Measurements from ENCODE around the gene AHRR.

AHRR gene

GRCh38 chr5:432928-433791 lies 111.6 kb downstream of the AHRR start:
- TF ChIP-seq POLR2AphosphoS5 (IDR thresholded peaks at IDR 0.05; ENCODE audit: low read depth, low read length) (no peak), TAF1 (IDR thresholded peaks at IDR 0.05; ENCODE audit: borderline replicate concordance, insufficient read depth, low read length) (no peak), FOXP2 (optimal IDR thresholded peaks at IDR 0.05; ENCODE audit: borderline replicate concordance, extremely low read depth, extremely low read length, insufficient read depth) (no peak), SIN3A (IDR thresholded peaks at IDR 0.05; ENCODE audit: borderline replicate concordance, insufficient read depth, low read length) (no peak)
- TF ChIP-seq, protein P1, sequence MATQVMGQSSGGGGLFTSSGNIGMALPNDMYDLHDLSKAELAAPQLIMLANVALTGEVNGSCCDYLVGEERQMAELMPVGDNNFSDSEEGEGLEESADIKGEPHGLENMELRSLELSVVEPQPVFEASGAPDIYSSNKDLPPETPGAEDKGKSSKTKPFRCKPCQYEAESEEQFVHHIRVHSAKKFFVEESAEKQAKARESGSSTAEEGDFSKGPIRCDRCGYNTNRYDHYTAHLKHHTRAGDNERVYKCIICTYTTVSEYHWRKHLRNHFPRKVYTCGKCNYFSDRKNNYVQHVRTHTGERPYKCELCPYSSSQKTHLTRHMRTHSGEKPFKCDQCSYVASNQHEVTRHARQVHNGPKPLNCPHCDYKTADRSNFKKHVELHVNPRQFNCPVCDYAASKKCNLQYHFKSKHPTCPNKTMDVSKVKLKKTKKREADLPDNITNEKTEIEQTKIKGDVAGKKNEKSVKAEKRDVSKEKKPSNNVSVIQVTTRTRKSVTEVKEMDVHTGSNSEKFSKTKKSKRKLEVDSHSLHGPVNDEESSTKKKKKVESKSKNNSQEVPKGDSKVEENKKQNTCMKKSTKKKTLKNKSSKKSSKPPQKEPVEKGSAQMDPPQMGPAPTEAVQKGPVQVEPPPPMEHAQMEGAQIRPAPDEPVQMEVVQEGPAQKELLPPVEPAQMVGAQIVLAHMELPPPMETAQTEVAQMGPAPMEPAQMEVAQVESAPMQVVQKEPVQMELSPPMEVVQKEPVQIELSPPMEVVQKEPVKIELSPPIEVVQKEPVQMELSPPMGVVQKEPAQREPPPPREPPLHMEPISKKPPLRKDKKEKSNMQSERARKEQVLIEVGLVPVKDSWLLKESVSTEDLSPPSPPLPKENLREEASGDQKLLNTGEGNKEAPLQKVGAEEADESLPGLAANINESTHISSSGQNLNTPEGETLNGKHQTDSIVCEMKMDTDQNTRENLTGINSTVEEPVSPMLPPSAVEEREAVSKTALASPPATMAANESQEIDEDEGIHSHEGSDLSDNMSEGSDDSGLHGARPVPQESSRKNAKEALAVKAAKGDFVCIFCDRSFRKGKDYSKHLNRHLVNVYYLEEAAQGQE (IDR thresholded peaks at IDR 0.05; ENCODE audit: insufficient read depth in 1 of 2, low read depth in 2 of 2, low read length in 2 of 2): no peak

GRCh38 chr5:433836-434235 lies 112.3 kb downstream of the AHRR start:
- TF ChIP-seq SIN3A (IDR thresholded peaks at IDR 0.05; ENCODE audit: borderline replicate concordance, insufficient read depth, low read length) (no peak), FOXP2 (optimal IDR thresholded peaks at IDR 0.05; ENCODE audit: borderline replicate concordance, extremely low read depth, extremely low read length, insufficient read depth) (no peak), POLR2AphosphoS5 (IDR thresholded peaks at IDR 0.05; ENCODE audit: low read depth, low read length) (no peak), TAF1 (IDR thresholded peaks at IDR 0.05; ENCODE audit: borderline replicate concordance, insufficient read depth, low read length) (no peak)
- TF ChIP-seq, protein P1 (IDR thresholded peaks at IDR 0.05; ENCODE audit: insufficient read depth in 1 of 2, low read depth in 2 of 2, low read length in 2 of 2): no peak

GRCh38 chr5:434443-435146 lies 113.1 kb downstream of the AHRR start:
- TF ChIP-seq FOXP2 (optimal IDR thresholded peaks at IDR 0.05; ENCODE audit: borderline replicate concordance, extremely low read depth, extremely low read length, insufficient read depth) (no peak), POLR2AphosphoS5 (IDR thresholded peaks at IDR 0.05; ENCODE audit: low read depth, low read length) (no peak), SIN3A (IDR thresholded peaks at IDR 0.05; ENCODE audit: borderline replicate concordance, insufficient read depth, low read length) (no peak), TAF1 (IDR thresholded peaks at IDR 0.05; ENCODE audit: borderline replicate concordance, insufficient read depth, low read length) (no peak)
- TF ChIP-seq, protein P1 (IDR thresholded peaks at IDR 0.05; ENCODE audit: insufficient read depth in 1 of 2, low read depth in 2 of 2, low read length in 2 of 2): no peak

DNA sequence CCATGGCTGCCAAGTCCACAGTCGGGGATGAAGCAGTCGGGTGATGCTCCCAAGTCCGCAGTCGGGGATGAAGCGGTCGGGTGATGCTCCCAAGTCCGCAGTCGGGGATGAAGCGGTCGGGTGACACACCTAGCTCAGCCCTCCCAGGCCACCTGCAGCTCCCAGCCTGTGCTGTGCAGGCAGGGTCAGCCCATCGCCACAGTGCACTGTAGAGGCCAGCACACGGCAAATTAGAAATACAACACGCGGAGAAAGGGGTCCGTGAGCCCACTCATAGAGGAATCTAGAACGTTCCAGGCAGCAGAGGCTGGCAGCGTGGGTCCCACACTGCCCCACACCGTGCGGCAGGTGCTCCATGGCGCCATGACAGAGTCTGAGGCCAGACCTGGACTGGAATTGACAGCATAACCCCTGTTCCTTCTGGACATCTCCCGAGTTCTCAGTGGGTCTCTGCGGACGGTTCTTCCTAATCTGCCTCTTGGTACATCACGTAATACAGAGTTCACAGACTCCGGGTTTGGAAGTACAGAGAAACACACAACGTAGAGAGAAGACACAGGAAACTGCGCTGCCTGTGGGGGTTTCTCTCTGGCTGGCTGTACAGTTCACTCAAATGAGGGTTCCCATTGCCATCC lies 113.8 kb downstream of the AHRR start:
- TF ChIP-seq POLR2AphosphoS5 (IDR thresholded peaks at IDR 0.05; ENCODE audit: low read depth, low read length) (no peak), SIN3A (IDR thresholded peaks at IDR 0.05; ENCODE audit: borderline replicate concordance, insufficient read depth, low read length) (no peak), FOXP2 (optimal IDR thresholded peaks at IDR 0.05; ENCODE audit: borderline replicate concordance, extremely low read depth, extremely low read length, insufficient read depth) (no peak), TAF1 (IDR thresholded peaks at IDR 0.05; ENCODE audit: borderline replicate concordance, insufficient read depth, low read length) (no peak)
- TF ChIP-seq, protein P1 (IDR thresholded peaks at IDR 0.05; ENCODE audit: insufficient read depth in 1 of 2, low read depth in 2 of 2, low read length in 2 of 2): no peak

Measured in PFSK-1 (cell line).